Measurements from ENCODE around the gene NME7. TPM values are rescaled to one million over a fixed set of nuclear protein-coding genes. Genes with fewer than 3 reads are reported as not detected.

Gene NME7
- total RNA-seq, 1 experiment from 2014 or later, result 13.8 TPM

DNA sequence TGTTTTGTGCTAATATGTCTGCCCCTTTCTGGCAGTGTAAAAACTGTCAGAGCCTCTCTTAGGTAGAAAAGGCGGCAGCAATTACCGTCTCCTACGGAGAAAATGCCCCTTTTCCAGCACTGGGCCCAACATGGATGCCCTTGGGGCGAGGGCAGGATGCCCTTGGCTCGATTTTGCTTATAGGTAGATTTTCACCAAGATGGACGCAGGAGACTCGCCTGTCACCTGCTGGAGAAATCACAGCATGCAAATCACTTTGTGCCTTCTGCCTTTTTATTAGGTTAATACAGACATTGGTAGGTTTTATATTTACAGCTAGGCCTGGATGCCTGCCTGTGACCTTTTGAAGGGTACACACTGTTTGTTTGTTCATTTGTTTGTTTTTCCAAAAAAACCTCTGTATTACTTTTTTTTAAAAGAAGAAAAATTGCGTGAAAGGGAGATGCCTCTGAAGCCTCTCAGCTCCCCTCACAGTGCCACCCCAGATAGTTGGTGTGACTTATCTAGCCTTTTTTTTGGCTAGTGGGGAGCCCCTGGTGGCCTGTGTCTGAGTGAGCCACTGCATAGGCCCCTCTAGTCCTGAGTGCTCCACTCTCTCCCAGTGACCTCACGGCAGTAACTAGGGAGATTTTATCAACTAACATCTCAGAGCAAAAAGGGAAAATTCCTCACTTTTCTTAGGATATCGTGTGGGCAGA lies 258.6 kb downstream of the NME7 start (continued):
- TF ChIP-seq, protein P1, sequence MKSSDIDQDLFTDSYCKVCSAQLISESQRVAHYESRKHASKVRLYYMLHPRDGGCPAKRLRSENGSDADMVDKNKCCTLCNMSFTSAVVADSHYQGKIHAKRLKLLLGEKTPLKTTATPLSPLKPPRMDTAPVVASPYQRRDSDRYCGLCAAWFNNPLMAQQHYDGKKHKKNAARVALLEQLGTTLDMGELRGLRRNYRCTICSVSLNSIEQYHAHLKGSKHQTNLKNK (CRISPR knock-in tag; IDR thresholded peaks at IDR 0.05), result no peak
- TF ChIP-seq, protein P2, sequence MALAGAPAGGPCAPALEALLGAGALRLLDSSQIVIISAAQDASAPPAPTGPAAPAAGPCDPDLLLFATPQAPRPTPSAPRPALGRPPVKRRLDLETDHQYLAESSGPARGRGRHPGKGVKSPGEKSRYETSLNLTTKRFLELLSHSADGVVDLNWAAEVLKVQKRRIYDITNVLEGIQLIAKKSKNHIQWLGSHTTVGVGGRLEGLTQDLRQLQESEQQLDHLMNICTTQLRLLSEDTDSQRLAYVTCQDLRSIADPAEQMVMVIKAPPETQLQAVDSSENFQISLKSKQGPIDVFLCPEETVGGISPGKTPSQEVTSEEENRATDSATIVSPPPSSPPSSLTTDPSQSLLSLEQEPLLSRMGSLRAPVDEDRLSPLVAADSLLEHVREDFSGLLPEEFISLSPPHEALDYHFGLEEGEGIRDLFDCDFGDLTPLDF (CRISPR knock-in tag; IDR thresholded peaks at IDR 0.05), result no peak
- TF ChIP-seq, protein P3, sequence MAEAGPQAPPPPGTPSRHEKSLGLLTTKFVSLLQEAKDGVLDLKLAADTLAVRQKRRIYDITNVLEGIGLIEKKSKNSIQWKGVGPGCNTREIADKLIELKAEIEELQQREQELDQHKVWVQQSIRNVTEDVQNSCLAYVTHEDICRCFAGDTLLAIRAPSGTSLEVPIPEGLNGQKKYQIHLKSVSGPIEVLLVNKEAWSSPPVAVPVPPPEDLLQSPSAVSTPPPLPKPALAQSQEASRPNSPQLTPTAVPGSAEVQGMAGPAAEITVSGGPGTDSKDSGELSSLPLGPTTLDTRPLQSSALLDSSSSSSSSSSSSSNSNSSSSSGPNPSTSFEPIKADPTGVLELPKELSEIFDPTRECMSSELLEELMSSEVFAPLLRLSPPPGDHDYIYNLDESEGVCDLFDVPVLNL (CRISPR knock-in tag; IDR thresholded peaks at IDR 0.05; ENCODE audit: borderline replicate concordance, low read depth), result no peak
- TF ChIP-seq ELF4 (CRISPR knock-in tag; IDR thresholded peaks at IDR 0.05; ENCODE audit: low read depth), result no peak
- no peak for TF ChIP-seq ZNF396 (CRISPR knock-in tag; IDR thresholded peaks at IDR 0.05; ENCODE audit: borderline replicate concordance)
- TF ChIP-seq, protein P4, sequence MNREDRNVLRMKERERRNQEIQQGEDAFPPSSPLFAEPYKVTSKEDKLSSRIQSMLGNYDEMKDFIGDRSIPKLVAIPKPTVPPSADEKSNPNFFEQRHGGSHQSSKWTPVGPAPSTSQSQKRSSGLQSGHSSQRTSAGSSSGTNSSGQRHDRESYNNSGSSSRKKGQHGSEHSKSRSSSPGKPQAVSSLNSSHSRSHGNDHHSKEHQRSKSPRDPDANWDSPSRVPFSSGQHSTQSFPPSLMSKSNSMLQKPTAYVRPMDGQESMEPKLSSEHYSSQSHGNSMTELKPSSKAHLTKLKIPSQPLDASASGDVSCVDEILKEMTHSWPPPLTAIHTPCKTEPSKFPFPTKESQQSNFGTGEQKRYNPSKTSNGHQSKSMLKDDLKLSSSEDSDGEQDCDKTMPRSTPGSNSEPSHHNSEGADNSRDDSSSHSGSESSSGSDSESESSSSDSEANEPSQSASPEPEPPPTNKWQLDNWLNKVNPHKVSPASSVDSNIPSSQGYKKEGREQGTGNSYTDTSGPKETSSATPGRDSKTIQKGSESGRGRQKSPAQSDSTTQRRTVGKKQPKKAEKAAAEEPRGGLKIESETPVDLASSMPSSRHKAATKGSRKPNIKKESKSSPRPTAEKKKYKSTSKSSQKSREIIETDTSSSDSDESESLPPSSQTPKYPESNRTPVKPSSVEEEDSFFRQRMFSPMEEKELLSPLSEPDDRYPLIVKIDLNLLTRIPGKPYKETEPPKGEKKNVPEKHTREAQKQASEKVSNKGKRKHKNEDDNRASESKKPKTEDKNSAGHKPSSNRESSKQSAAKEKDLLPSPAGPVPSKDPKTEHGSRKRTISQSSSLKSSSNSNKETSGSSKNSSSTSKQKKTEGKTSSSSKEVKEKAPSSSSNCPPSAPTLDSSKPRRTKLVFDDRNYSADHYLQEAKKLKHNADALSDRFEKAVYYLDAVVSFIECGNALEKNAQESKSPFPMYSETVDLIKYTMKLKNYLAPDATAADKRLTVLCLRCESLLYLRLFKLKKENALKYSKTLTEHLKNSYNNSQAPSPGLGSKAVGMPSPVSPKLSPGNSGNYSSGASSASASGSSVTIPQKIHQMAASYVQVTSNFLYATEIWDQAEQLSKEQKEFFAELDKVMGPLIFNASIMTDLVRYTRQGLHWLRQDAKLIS (CRISPR knock-in tag; IDR thresholded peaks at IDR 0.05; ENCODE audit: borderline replicate concordance), result no peak
- TF ChIP-seq, protein P5, sequence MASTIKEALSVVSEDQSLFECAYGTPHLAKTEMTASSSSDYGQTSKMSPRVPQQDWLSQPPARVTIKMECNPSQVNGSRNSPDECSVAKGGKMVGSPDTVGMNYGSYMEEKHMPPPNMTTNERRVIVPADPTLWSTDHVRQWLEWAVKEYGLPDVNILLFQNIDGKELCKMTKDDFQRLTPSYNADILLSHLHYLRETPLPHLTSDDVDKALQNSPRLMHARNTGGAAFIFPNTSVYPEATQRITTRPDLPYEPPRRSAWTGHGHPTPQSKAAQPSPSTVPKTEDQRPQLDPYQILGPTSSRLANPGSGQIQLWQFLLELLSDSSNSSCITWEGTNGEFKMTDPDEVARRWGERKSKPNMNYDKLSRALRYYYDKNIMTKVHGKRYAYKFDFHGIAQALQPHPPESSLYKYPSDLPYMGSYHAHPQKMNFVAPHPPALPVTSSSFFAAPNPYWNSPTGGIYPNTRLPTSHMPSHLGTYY (CRISPR knock-in tag; IDR thresholded peaks at IDR 0.05), result no peak
- TF ChIP-seq, protein P6, sequence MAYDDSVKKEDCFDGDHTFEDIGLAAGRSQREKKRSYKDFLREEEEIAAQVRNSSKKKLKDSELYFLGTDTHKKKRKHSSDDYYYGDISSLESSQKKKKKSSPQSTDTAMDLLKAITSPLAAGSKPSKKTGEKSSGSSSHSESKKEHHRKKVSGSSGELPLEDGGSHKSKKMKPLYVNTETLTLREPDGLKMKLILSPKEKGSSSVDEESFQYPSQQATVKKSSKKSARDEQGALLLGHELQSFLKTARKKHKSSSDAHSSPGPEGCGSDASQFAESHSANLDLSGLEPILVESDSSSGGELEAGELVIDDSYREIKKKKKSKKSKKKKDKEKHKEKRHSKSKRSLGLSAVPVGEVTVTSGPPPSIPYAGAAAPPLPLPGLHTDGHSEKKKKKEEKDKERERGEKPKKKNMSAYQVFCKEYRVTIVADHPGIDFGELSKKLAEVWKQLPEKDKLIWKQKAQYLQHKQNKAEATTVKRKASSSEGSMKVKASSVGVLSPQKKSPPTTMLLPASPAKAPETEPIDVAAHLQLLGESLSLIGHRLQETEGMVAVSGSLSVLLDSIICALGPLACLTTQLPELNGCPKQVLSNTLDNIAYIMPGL (CRISPR knock-in tag; IDR thresholded peaks at IDR 0.05), result no peak
- TF ChIP-seq EMX1 (CRISPR knock-in tag; IDR thresholded peaks at IDR 0.05), result no peak

DNA sequence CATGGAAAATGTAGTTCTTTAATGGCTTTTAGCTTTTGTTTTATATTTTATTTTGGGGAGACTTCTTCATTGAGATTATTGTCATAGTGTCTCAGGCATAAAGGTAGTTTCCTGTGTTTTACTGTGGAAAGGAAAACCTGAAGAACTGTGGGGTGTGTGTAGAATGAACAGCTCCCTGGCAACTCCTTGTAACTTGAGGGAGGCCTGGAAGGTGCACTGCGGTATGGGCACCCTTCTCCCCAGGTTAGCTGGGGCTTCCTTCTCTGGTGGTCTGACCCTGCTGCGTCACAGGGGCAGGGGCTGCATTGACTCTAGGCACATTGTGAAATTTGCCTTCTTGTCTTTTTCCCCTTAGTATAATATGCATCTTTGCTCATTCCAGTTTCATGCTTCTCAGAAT lies 259.4 kb downstream of the NME7 start:
- H3K27ac Mint-ChIP-seq, result no peak overlapping the region
- CTCF ChIA-PET, result interaction anchor here (1.0 to 1.5 kb wide), 2 partner anchors 240 to 505 kb away, joined by 3 to 4 read pairs; no protein-coding TSS in a partner anchor
- TF ChIP-seq ZNF416 (CRISPR knock-in tag; IDR thresholded peaks at IDR 0.05) (no peak), TP53 (CRISPR knock-in tag; IDR thresholded peaks at IDR 0.05) (no peak), NR1H2 (CRISPR knock-in tag; IDR thresholded peaks at IDR 0.05) (no peak), OVOL2 (CRISPR knock-in tag; IDR thresholded peaks at IDR 0.05; ENCODE audit: borderline replicate concordance) (no peak), NR2C2 (CRISPR knock-in tag; IDR thresholded peaks at IDR 0.05) (no peak), NFATC4 (CRISPR knock-in tag; IDR thresholded peaks at IDR 0.05) (no peak)
- TF ChIP-seq, protein P7, sequence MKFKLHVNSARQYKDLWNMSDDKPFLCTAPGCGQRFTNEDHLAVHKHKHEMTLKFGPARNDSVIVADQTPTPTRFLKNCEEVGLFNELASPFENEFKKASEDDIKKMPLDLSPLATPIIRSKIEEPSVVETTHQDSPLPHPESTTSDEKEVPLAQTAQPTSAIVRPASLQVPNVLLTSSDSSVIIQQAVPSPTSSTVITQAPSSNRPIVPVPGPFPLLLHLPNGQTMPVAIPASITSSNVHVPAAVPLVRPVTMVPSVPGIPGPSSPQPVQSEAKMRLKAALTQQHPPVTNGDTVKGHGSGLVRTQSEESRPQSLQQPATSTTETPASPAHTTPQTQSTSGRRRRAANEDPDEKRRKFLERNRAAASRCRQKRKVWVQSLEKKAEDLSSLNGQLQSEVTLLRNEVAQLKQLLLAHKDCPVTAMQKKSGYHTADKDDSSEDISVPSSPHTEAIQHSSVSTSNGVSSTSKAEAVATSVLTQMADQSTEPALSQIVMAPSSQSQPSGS (CRISPR knock-in tag; IDR thresholded peaks at IDR 0.05; ENCODE audit: borderline replicate concordance, low read depth), result no peak
- TF ChIP-seq, protein P8, sequence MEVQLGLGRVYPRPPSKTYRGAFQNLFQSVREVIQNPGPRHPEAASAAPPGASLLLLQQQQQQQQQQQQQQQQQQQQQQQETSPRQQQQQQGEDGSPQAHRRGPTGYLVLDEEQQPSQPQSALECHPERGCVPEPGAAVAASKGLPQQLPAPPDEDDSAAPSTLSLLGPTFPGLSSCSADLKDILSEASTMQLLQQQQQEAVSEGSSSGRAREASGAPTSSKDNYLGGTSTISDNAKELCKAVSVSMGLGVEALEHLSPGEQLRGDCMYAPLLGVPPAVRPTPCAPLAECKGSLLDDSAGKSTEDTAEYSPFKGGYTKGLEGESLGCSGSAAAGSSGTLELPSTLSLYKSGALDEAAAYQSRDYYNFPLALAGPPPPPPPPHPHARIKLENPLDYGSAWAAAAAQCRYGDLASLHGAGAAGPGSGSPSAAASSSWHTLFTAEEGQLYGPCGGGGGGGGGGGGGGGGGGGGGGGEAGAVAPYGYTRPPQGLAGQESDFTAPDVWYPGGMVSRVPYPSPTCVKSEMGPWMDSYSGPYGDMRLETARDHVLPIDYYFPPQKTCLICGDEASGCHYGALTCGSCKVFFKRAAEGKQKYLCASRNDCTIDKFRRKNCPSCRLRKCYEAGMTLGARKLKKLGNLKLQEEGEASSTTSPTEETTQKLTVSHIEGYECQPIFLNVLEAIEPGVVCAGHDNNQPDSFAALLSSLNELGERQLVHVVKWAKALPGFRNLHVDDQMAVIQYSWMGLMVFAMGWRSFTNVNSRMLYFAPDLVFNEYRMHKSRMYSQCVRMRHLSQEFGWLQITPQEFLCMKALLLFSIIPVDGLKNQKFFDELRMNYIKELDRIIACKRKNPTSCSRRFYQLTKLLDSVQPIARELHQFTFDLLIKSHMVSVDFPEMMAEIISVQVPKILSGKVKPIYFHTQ (CRISPR knock-in tag; IDR thresholded peaks at IDR 0.05), result no peak
- TF ChIP-seq, protein P1 (CRISPR knock-in tag; IDR thresholded peaks at IDR 0.05), result no peak

More for the DNA sequence above, 259.4 kb downstream of the NME7 start:
- DNase-seq (ENCODE audit: low spot score) (no peak), ATAC-seq (no peak)
- Mint-ChIP-seq H3K9me3 (no peaks in the 10 kb centered on the region), H3K4me1 (peaks cover 55% of the 10 kb centered on the region), H3K36me3 (peaks cover 15% of the 10 kb centered on the region), H3K4me3 (peak overlapping the region; percentile 89), H3K27me3 (ENCODE audit: low read depth) (no peaks in the 10 kb centered on the region; the same call in none of the 2 replicates)
- POLR2A ChIA-PET, result interaction anchor here (1.0 kb wide), 1 partner anchor 424 kb away, joined by 3 read pairs; no protein-coding TSS in a partner anchor

Measured in WTC11 (cell line).